Muscle layer of duodenum (tissue), 2 donors: ENCODE data around the gene PTPRM.

ENCODE experiments used
- H3K27ac ChIP-seq: one replicate; pipeline ENCODE4 v1.7.0; 2013; ENCODE audit warnings: mild to moderate bottlenecking, low read length
- H3K27me3 ChIP-seq: one replicate; pipeline ENCODE4 v1.7.0; 2013; ENCODE audit warnings: low read depth, mild to moderate bottlenecking, control low read depth, low read length
- H3K36me3 ChIP-seq, 2 donors: one replicate each; pipeline ENCODE4 v1.7.0; 2013; ENCODE audit warnings: low read length in 2 of 2, control low read depth in 1 of 2, mild to moderate bottlenecking in 1 of 2; ENCODE audit not compliant: insufficient read depth in 2 of 2, control insufficient read depth in 1 of 2
- H3K4me1 ChIP-seq, 2 donors: one replicate each; pipeline ENCODE4 v1.7.0; 2013; ENCODE audit warnings: low read length in 2 of 2, mild to moderate bottlenecking in 2 of 2, control low read depth in 1 of 2, moderate library complexity in 1 of 2; ENCODE audit not compliant: insufficient read depth in 2 of 2, control insufficient read depth in 1 of 2
- H3K4me3 ChIP-seq, 2 donors: one replicate each; pipeline ENCODE4 v1.7.0; 2013; ENCODE audit warnings: low read length in 2 of 2, low read depth in 1 of 2, mild to moderate bottlenecking in 1 of 2
- H3K9me3 ChIP-seq, 2 donors: one replicate each; pipeline ENCODE4 v1.7.0; 2013; ENCODE audit warnings: low read length in 2 of 2, control low read depth in 1 of 2, mild to moderate bottlenecking in 1 of 2; ENCODE audit not compliant: control insufficient read depth in 1 of 2
- donor health status: healthy.

The PTPRM gene

DNA sequence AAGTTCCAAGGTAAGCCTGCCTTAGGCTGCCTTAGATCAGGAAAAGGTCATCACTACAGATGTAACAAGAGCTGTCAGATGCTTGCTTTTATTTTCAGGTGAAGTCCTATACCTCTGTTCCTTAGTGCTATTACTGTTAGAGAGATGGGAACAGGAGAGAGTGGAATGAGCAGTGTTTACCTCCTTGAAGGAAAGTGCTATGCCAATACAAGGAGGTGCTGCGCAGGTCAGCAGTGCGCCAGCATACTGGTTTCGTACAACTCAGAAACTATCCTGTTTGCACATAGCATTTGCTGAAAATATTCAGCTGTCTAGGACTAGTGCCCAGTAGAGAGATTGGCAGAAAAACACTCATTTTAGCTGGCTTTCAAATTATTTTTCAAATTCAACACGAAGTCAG, 629.1 kb downstream of the PTPRM start:
- no peaks in the 10 kb centered on the region for H3K36me3 ChIP-seq
- H3K27me3 ChIP-seq: no peaks in the 10 kb centered on the region
- H3K9me3 ChIP-seq: no peaks in the 10 kb centered on the region
- no peak overlapping the region for H3K27ac ChIP-seq
- H3K4me1 ChIP-seq: no peaks in the 10 kb centered on the region
- H3K4me3 ChIP-seq: no peak overlapping the region

- no peaks in the 10 kb centered on the region for H3K36me3 ChIP-seq
- no peaks in the 10 kb centered on the region for H3K9me3 ChIP-seq
- no peak overlapping the region for H3K27ac ChIP-seq
- H3K4me1 ChIP-seq: no peaks in the 10 kb centered on the region
- no peak overlapping the region for H3K4me3 ChIP-seq
- no peaks in the 10 kb centered on the region for H3K27me3 ChIP-seq
These were observed 630.4 kb downstream of the PTPRM start for GRCh38 chr18:8197499-8197898.

DNA sequence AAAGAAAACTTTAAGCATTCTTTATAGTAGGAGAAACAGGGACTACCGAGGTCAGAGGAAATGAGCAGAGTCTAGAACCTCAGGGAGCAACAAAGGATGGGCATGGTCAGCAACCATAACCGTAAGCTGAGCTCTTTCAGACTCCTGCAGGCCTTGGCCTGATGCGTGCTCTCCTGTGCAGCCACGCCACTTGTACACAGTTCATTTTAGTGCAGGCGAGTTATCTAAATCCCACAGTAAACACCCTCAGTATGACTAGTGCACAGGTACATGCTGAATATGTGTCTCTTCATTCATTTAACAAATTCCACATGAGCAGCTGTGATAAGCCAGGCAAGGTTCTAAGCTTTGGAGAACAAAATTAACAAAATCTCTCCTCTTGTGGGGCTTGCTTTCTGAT, 640.9 kb downstream of the PTPRM start:
- H3K36me3 ChIP-seq: no peaks in the 10 kb centered on the region
- H3K27ac ChIP-seq: no peak overlapping the region
- H3K4me3 ChIP-seq: no peak overlapping the region
- no peaks in the 10 kb centered on the region for H3K4me1 ChIP-seq
- H3K27me3 ChIP-seq: no peaks in the 10 kb centered on the region
- H3K9me3 ChIP-seq: no peaks in the 10 kb centered on the region

GRCh38 chr18:8208716-8209115, 641.6 kb downstream of the PTPRM start:
- Histone ChIP-seq H3K27ac (no peak overlapping the region), H3K27me3 (no peaks in the 10 kb centered on the region), H3K36me3 (no peaks in the 10 kb centered on the region), H3K4me1 (no peaks in the 10 kb centered on the region), H3K9me3 (no peaks in the 10 kb centered on the region), H3K4me3 (no peak overlapping the region)

DNA sequence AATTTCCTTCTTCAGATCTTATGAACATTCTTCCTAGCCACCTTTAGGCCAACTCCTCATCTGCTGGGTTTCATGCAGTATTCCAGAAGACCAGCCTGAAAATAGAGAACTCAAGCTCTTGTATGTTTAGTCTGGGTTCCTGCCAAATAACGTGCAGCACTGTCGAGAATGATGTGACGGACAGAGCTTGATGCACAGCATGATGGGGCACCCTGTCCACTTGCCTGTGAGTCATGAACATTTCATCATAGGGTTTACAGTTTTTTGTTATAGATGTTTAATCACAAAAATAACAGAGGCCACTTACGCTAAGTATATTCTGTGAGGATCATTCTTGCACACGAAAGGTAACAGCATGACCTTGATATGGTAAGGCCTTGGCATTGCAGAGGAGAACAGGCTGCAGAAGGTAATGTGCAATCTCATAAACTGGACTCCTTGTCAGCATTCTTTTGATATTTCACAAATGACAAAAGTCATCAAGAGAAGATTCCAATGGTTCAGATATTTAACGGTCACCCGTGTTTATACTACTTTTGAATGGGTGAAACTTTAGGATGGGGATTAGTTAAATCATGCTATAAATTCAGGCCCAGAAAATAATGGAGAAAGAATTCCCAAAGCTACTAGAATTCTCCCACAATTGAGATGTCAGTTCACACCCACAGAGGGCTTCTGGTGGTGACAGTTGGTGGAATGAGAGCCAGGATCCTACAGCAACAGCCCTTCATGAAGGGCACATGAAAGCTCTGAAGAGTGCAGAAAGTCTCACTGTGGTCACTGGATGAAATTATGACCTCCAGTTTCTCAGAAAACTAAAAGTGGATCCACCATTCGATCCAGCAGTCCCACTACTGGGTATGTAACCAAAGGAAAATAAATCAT, 646.0 kb downstream of the PTPRM start:
- no peaks in the 10 kb centered on the region for H3K4me1 ChIP-seq
- no peaks in the 10 kb centered on the region for H3K36me3 ChIP-seq
- H3K27me3 ChIP-seq: no peaks in the 10 kb centered on the region
- no peaks in the 10 kb centered on the region for H3K9me3 ChIP-seq
- no peak overlapping the region for H3K4me3 ChIP-seq
- H3K27ac ChIP-seq: no peak overlapping the region

DNA sequence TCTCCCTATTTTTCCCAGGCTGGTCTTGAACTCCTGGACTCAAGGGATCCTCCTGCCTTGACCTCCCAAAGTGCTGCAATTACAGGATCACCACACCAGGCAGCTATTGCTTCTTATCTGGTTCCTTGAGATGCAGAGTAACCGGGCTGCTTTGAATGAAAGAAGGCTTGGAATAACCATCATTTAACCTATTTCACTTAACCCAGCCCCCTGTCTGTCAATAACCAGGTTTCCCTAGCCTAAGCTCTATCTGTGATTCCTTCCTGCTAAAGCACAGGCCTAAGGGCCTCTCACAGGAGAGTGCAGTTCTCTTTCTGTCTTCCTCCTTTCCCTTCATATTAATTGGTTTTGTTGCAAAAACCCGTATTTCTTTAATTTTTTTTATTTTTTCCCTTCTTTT, 648.6 kb downstream of the PTPRM start:
- H3K4me1 ChIP-seq: peaks cover 0 to 5% of the 10 kb centered on the region in 2 donors
- no peaks in the 10 kb centered on the region for H3K27me3 ChIP-seq
- H3K4me3 ChIP-seq: no peak overlapping the region
- H3K9me3 ChIP-seq: no peaks in the 10 kb centered on the region
- H3K27ac ChIP-seq: no peak overlapping the region
- H3K36me3 ChIP-seq: no peaks in the 10 kb centered on the region

DNA sequence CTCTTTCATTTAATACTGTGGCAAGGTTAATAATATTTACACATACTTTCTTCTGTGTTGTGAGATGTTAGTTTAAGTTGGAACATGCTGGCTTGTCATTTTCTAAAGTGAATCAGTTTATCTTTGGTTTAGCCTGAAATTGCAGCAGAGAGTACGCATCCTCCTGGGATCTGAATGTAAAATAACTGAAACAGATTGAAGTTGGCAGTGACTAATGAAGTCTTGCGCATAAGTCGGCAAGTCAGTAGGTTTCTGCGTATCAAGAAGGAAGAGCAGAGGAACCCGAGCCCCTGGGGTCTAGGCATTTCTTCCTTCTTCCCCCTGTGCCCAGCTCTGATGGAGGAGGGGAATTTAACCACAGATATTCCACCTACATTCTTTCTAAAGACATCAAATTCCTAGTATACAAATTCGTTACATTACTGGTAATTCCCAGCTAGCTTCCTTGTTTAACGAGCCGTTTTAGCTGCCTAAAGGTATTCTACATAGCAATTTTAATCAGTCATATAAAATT, 650.0 kb downstream of the PTPRM start:
- H3K4me1 ChIP-seq: peaks cover 0 to 5% of the 10 kb centered on the region in 2 donors
- H3K36me3 ChIP-seq: no peaks in the 10 kb centered on the region
- H3K27ac ChIP-seq: no peak overlapping the region
- H3K4me3 ChIP-seq: no peak overlapping the region
- H3K27me3 ChIP-seq: no peaks in the 10 kb centered on the region
- no peaks in the 10 kb centered on the region for H3K9me3 ChIP-seq

DNA sequence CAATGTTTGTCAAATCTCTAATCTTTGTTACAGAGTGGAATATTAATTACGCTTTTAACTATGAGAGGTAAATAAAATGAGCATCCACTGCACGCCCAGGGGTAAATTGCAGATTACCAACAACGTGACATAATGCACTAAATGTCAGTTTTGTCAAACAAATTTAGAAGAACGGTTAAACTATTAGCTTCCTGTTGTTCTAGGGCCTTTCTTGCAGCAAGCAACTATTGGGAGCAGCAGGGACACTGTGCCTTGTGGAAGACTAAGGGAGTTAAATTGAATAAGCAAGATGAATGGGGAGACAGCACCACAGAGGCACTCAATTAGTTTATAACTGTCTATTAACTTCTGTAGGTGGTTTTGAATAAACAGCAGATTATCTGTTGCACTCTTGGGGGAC, 651.1 kb downstream of the PTPRM start:
- H3K4me1 ChIP-seq: peaks cover 0 to 5% of the 10 kb centered on the region in 2 donors
- H3K27me3 ChIP-seq: no peaks in the 10 kb centered on the region

DNA sequence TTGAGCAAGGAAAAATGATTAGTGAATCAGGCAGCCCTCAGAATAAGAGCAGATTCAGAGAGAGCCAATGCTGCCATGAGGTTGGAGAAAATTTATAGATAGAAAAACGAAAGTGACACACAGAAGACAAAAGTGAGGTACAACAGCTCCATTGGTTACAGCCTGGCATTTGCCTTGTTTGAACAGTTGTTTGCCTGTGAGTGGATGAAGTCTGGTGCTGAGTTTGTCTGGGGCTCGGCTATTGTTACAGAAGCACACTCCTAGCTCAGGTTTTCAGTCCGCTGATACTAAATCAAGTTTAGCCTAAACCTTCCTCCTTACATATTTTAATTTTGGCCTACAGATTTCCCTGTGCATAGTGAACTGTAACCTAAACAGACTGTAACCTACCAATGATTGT, 654.3 kb downstream of the PTPRM start:
- Histone ChIP-seq H3K9me3 (peaks cover 0 to 6% of the 10 kb centered on the region in 2 donors), H3K36me3 (no peaks in the 10 kb centered on the region), H3K27me3 (no peaks in the 10 kb centered on the region), H3K4me1 (peaks cover 0 to 5% of the 10 kb centered on the region in 2 donors), H3K27ac (no peak overlapping the region), H3K4me3 (no peak overlapping the region)

More for the DNA sequence above, 651.1 kb downstream of the PTPRM start:
- no peaks in the 10 kb centered on the region for H3K9me3 ChIP-seq
- no peaks in the 10 kb centered on the region for H3K36me3 ChIP-seq
- no peak overlapping the region for H3K4me3 ChIP-seq
- no peak overlapping the region for H3K27ac ChIP-seq

- peaks cover 0 to 13% of the 10 kb centered on the region in 2 donors for H3K9me3 ChIP-seq
- H3K36me3 ChIP-seq: no peaks in the 10 kb centered on the region
- no peak overlapping the region for H3K27ac ChIP-seq
- peaks cover 0 to 5% of the 10 kb centered on the region in 2 donors for H3K4me1 ChIP-seq
- no peak overlapping the region for H3K4me3 ChIP-seq
- H3K27me3 ChIP-seq: no peaks in the 10 kb centered on the region
These were observed 657.5 kb downstream of the PTPRM start for GRCh38 chr18:8224576-8224975.

GRCh38 chr18:8229040-8229439, 661.9 kb downstream of the PTPRM start:
- Histone ChIP-seq H3K4me3 (no peak overlapping the region), H3K27ac (no peak overlapping the region), H3K36me3 (no peaks in the 10 kb centered on the region)

More at GRCh38 chr18:8229040-8229439, 661.9 kb downstream of the PTPRM start:
- no peaks in the 10 kb centered on the region for H3K27me3 ChIP-seq
- H3K4me1 ChIP-seq: no peaks in the 10 kb centered on the region
- peaks cover 0 to 13% of the 10 kb centered on the region in 2 donors for H3K9me3 ChIP-seq
